Measurements from ENCODE around the gene MPIG6B.

DNA sequence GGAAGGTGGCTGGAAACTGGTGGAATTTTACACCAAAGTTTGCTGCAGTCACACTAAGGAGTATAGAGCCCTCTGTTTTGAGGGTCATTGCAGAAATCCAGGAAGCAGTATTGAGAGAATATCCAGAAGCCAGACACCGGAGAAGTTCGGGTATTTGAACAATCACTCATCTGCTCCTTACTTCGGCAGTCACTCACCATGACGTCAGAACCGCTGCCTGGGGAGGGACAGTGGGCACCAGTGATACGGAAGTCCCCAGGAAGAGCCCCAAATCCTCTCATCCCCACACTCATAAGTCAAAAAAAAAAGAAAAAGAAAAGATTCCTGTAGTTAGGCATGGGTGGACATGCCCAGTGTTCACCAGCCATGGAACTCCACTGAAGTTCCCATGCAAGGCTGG is 46.3 kb upstream of the MPIG6B start:
- TF ChIP-seq, protein P1, sequence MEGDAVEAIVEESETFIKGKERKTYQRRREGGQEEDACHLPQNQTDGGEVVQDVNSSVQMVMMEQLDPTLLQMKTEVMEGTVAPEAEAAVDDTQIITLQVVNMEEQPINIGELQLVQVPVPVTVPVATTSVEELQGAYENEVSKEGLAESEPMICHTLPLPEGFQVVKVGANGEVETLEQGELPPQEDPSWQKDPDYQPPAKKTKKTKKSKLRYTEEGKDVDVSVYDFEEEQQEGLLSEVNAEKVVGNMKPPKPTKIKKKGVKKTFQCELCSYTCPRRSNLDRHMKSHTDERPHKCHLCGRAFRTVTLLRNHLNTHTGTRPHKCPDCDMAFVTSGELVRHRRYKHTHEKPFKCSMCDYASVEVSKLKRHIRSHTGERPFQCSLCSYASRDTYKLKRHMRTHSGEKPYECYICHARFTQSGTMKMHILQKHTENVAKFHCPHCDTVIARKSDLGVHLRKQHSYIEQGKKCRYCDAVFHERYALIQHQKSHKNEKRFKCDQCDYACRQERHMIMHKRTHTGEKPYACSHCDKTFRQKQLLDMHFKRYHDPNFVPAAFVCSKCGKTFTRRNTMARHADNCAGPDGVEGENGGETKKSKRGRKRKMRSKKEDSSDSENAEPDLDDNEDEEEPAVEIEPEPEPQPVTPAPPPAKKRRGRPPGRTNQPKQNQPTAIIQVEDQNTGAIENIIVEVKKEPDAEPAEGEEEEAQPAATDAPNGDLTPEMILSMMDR (IDR thresholded peaks at IDR 0.05; ENCODE audit: insufficient read depth, low read length), result no peak
- TF ChIP-seq, protein P2, sequence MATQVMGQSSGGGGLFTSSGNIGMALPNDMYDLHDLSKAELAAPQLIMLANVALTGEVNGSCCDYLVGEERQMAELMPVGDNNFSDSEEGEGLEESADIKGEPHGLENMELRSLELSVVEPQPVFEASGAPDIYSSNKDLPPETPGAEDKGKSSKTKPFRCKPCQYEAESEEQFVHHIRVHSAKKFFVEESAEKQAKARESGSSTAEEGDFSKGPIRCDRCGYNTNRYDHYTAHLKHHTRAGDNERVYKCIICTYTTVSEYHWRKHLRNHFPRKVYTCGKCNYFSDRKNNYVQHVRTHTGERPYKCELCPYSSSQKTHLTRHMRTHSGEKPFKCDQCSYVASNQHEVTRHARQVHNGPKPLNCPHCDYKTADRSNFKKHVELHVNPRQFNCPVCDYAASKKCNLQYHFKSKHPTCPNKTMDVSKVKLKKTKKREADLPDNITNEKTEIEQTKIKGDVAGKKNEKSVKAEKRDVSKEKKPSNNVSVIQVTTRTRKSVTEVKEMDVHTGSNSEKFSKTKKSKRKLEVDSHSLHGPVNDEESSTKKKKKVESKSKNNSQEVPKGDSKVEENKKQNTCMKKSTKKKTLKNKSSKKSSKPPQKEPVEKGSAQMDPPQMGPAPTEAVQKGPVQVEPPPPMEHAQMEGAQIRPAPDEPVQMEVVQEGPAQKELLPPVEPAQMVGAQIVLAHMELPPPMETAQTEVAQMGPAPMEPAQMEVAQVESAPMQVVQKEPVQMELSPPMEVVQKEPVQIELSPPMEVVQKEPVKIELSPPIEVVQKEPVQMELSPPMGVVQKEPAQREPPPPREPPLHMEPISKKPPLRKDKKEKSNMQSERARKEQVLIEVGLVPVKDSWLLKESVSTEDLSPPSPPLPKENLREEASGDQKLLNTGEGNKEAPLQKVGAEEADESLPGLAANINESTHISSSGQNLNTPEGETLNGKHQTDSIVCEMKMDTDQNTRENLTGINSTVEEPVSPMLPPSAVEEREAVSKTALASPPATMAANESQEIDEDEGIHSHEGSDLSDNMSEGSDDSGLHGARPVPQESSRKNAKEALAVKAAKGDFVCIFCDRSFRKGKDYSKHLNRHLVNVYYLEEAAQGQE (IDR thresholded peaks at IDR 0.05; ENCODE audit: insufficient replicate concordance, low read depth), result no peak
- TF ChIP-seq POLR2AphosphoS5 (IDR thresholded peaks at IDR 0.05; ENCODE audit: low read depth), result no peak
- TF ChIP-seq GABPA (IDR thresholded peaks at IDR 0.05; ENCODE audit: low read depth), result no peak
- no peak for TF ChIP-seq SPI1 (IDR thresholded peaks at IDR 0.05; ENCODE audit: borderline replicate concordance, low read depth)

Data from HL-60 (cell line).